NCI-H748 (cell line): Measurements from ENCODE around the gene HNF1A.
"Not testable (repeated sequence)": the region's sequence is repeated elsewhere in the genome, so short reads cannot be mapped to it uniquely, and the experiment has no call there.

Experiments used
- DNase-seq: peaks from one replicate; lab custom pipeline; 2025; ENCODE audit not compliant: unreplicated experiment; lab: John Stamatoyannopoulos, UW

The HNF1A gene

GRCh38 chr12:121038861-121039668, 60.7 kb downstream of the HNF1A start, which contains the start of gene OASL:
OASL (minus strand) TSS chr12:121039246; CDS start chr12:121038971, 275 bp downstream.
- DNase-seq: no peak

GRCh38 chr12:121043067-121043466, 64.7 kb downstream of the HNF1A start:
- DNase-seq: no peak

- DNase-seq: not testable (repeated sequence)
Measured at GRCh38 chr12:121047400-121047799, 69.1 kb downstream of the HNF1A start.

GRCh38 chr12:121048442-121048841, 70.1 kb downstream of the HNF1A start:
- no peak for DNase-seq

GRCh38 chr12:121050725-121051124, 72.4 kb downstream of the HNF1A start:
- DNase-seq: no peak
